K562 (cell line): ENCODE measurements around the gene BAD. TPM values are rescaled to one million over a fixed set of nuclear protein-coding genes. Genes with fewer than 3 reads are reported as not detected.

Source experiments
- ATAC-seq: fragments of 200-7000 bp; cut with Tn5 transposase; 3 replicates; pipeline ENCODE4 v1.9.1; 2020; ENCODE audit warnings: moderate library complexity
- BruUV-seq: library from RNA; stranded (reverse); fragments of 400-500 nt; replicated peaks from 2 replicates; lab custom pipeline; 2021; lab: Mats Ljungman, UMichigan
- CTCF ChIA-PET: fragments of 300-600 bp; formaldehyde crosslinking; extraction: SDS; loops from one replicate; lab custom pipeline; 2021; ENCODE audit warnings: low intra/inter-chr PET ratio; lab: Yijun Ruan, JAX
- POLR2A ChIA-PET: fragments of 300-600, 350-650 bp; sonication (Branson Sonifier 250); formaldehyde crosslinking; extraction: SDS; loops from one replicate; lab custom pipeline; 2021; ENCODE audit warnings: antibody characterized with exemption, inconsistent platforms; lab: Yijun Ruan, JAX
- DNase-seq, 4 experiments: peaks; one replicate each; pipeline versions ENCODE4 v3.0.0 to v3.0.0-alpha.2; 2011 to 2018; ENCODE audit warnings: low spot score in 3 of 4, mixed read lengths in 3 of 4; ENCODE audit errors: extremely low read depth in 1 of 4
- FAIRE-seq: peaks from 2 replicates; lab custom pipeline; 2011; peaks lifted over from hg19 to GRCh38; lab: Jason Lieb, UNC
- H2AFZ ChIP-seq: 2 replicates; pipeline ENCODE4 v1.6.0; 2011; ENCODE audit warnings: low read depth, low read length, control low read depth, inconsistent platforms
- H3K27ac ChIP-seq: fragments of 200-600 bp; 3 replicates; pipeline ENCODE4 v1.8.0; 2011; ENCODE audit warnings: low read depth, mild to moderate bottlenecking, control low read depth, inconsistent platforms, low read length, moderate library complexity, mixed read lengths; ENCODE audit errors: extremely low read depth
- H3K27me3 ChIP-seq, 2 experiments: fragments of 300-600 bp in 1 of 2; 2 replicates in 1 of 2; 3 replicates in 1 of 2; pipeline versions ENCODE4 v1.6.0 to v1.8.0; 2011; ENCODE audit warnings: inconsistent platforms in 2 of 2, low read length in 2 of 2, mild to moderate bottlenecking in 1 of 2, mixed read lengths in 1 of 2, moderate library complexity in 1 of 2; ENCODE audit not compliant: control insufficient read depth in 2 of 2, insufficient read depth in 2 of 2
- H3K36me3 ChIP-seq: fragments of 300-600 bp; 3 replicates; pipeline ENCODE4 v1.8.0; 2011; ENCODE audit warnings: mild to moderate bottlenecking, low read length, inconsistent platforms; ENCODE audit not compliant: control insufficient read depth, insufficient read depth
- H3K4me1 ChIP-seq, 2 experiments: fragments of 200-600 bp in 1 of 2; replicated peaks in 1 of 2; 2 replicates in 1 of 2; 3 replicates in 1 of 2; pipeline versions ENCODE4 v1.5.1 to v1.8.0; 2011; ENCODE audit warnings: inconsistent platforms in 2 of 2, low read length in 2 of 2, mild to moderate bottlenecking in 1 of 2, mixed read lengths in 1 of 2, moderate library complexity in 1 of 2; ENCODE audit not compliant: control insufficient read depth in 2 of 2, insufficient read depth in 2 of 2
- H3K4me2 ChIP-seq: 2 replicates; pipeline ENCODE4 v1.6.1; 2011; ENCODE audit warnings: low read length, control low read depth, inconsistent platforms, mixed read lengths; ENCODE audit not compliant: insufficient read depth
- H3K4me3 ChIP-seq: fragments of 200-600 bp; sonication (generic), shearing (Covaris generic); 2 replicates; pipeline ENCODE4 v1.5.1; 2016; ENCODE audit warnings: control low read depth, inconsistent platforms
- H3K79me2 ChIP-seq: fragments of 200-600 bp; 3 replicates; pipeline ENCODE4 v1.8.0; 2011; ENCODE audit warnings: low read length, inconsistent platforms; ENCODE audit not compliant: control insufficient read depth, insufficient read depth
- H3K9ac ChIP-seq, 2 experiments: 2 replicates each; pipeline versions ENCODE4 v1.6.0 to v1.6.1; 2011; ENCODE audit warnings: low read depth in 2 of 2, low read length in 2 of 2, control low read depth in 1 of 2, inconsistent platforms in 1 of 2, mild to moderate bottlenecking in 1 of 2, mixed read lengths in 1 of 2; ENCODE audit not compliant: insufficient read depth in 1 of 2
- H3K9me1 ChIP-seq: one replicate; pipeline ENCODE4 v1.6.0; 2011; ENCODE audit warnings: inconsistent platforms, mild to moderate bottlenecking, low read length, moderate library complexity; ENCODE audit not compliant: control insufficient read depth, insufficient read depth
- H3K9me3 ChIP-seq: replicated peaks from 2 replicates; pipeline ENCODE4 v1.5.1; 2011; ENCODE audit warnings: low read depth, low read length, inconsistent platforms; ENCODE audit not compliant: control insufficient read depth, insufficient read depth
- H4K20me1 ChIP-seq: replicated peaks from 2 replicates; pipeline ENCODE4 v1.6.1; 2011; ENCODE audit warnings: low read length, inconsistent platforms, mixed read lengths; ENCODE audit not compliant: control insufficient read depth, insufficient read depth
- HDGF ChIP-seq: fragments of 450-650 bp; IDR thresholded peaks from 2 replicates; pipeline ENCODE4 v1.6.1; 2016
- KAT8 ChIP-seq: fragments of 450-650 bp; IDR thresholded peaks from 2 replicates; pipeline ENCODE4 v1.6.1; 2016; ENCODE audit warnings: low read depth, mild to moderate bottlenecking
- NR1H2 ChIP-seq: sonication (generic); formaldehyde crosslinking; IDR thresholded peaks from 2 replicates; pipeline ENCODE4 v1.4.0; 2020; ENCODE audit warnings: mild to moderate bottlenecking, missing genetic modification reagents
- POLR2G ChIP-seq: fragments of 200-400 bp; formaldehyde crosslinking; IDR thresholded peaks from 2 replicates; pipeline ENCODE4 v1.6.1; 2017; ENCODE audit warnings: low read depth, mild to moderate bottlenecking, antibody characterized with exemption, low read length, moderate library complexity
- RBFOX2 ChIP-seq: fragments of 200-400 bp; formaldehyde crosslinking; IDR thresholded peaks from 2 replicates; pipeline ENCODE4 v1.6.1; 2017; ENCODE audit warnings: low read depth, mild to moderate bottlenecking, low read length, moderate library complexity
- TAF7 ChIP-seq: fragments of 450-650 bp; IDR thresholded peaks from 2 replicates; pipeline ENCODE4 v1.6.1; 2016; ENCODE audit warnings: missing genetic modification characterization, missing compliant biosample characterization
- ZNF175 ChIP-seq: fragments of 200-800 bp; sonication (Bioruptor generic); IDR thresholded peaks from 2 replicates; pipeline ENCODE4 v1.6.1; 2016; ENCODE audit warnings: low read depth, mild to moderate bottlenecking, missing genetic modification characterization, missing compliant biosample characterization
- ZNF23 ChIP-seq: fragments of 250-450 bp; sonication (Bioruptor Pico); IDR thresholded peaks from 2 replicates; pipeline ENCODE4 v1.4.0; 2020; ENCODE audit warnings: mild to moderate bottlenecking
- ZNF239 ChIP-seq: fragments of 250-450 bp; sonication (Bioruptor Pico); IDR thresholded peaks from 2 replicates; pipeline ENCODE4 v1.4.0; 2020; ENCODE audit warnings: mild to moderate bottlenecking
- ZNF354B ChIP-seq: fragments of 250-450 bp; sonication (Bioruptor Pico); IDR thresholded peaks from 2 replicates; pipeline ENCODE4 v1.4.0; 2020
- ZNF644 ChIP-seq: fragments of 200-800 bp; sonication (Bioruptor generic); IDR thresholded peaks from 2 replicates; pipeline ENCODE4 v1.6.1; 2016; ENCODE audit warnings: low read depth, missing genetic modification characterization, missing compliant biosample characterization
- WGBS: fragments of 100-300 bp; shearing (Covaris generic); methylation state at CpG from one replicate; pipeline ENCODE4 v1.1.6; 2016; ENCODE audit warnings: low coverage, mixed read lengths; ENCODE audit not compliant: insufficient coverage; ENCODE audit errors: missing lambda C conversion rate; 5-methylcytosine and 5-hydroxymethylcytosine counted together
- in situ Hi-C: fragments of 300-500 bp; cut with MboI; formaldehyde crosslinking; loops from 4 replicates; pipeline ENCODE4 v1.15.0; 2018; ENCODE audit warnings: inconsistent platforms, mixed read lengths
- intact Hi-C: fragments of 100-400 bp; cut with micrococcal nuclease; formaldehyde crosslinking; loops from 2 replicates; pipeline ENCODE4 v1.14.2; 2022
- polyA plus RNA-seq, 8 experiments: library from polyadenylated mRNA; depleted of rRNA in 4 of 8; stranded (reverse) in 5 of 8; unstranded in 3 of 8; fragments of >200 nt; fragmentation: Nextera tagmentation in 2 of 8; fragmentation: Illumina TruSeq in 1 of 8; extraction: Ambion mirVana in 2 of 8; extraction: Trizol in 1 of 8; gene quantifications; 2 replicates each; pipeline versions ENCODE4 v1.2.1 to v1.2.3, GENCODE V29; 2011 to 2014; ENCODE audit warnings: inconsistent platforms in 1 of 8, missing spikeins in 1 of 8
- total RNA-seq, 7 experiments: library from RNA; depleted of rRNA in 6 of 7; stranded (reverse); fragments of >200 nt in 6 of 7; fragmentation: Illumina TruSeq in 2 of 7; extraction: Trizol in 2 of 7; gene quantifications; 2 replicates each; pipeline versions ENCODE4 v1.2.1 to v1.2.3, GENCODE V29; 2011 to 2021; ENCODE audit warnings: low replicate concordance in 1 of 7
- TF ChIP-seq, protein P1 (sequence below): fragments of 450-650 bp; formaldehyde crosslinking; conservative IDR thresholded peaks from 2 replicates; pipeline ENCODE4 v1.4.0; 2022; ENCODE audit warnings: mild to moderate bottlenecking, missing genetic modification characterization

Gene BAD
- total and polyA plus RNA-seq, 9 of the 15 experiments (the other 6 are each of a cell fraction or from before 2014, with no cell fraction given) = 0.61 to 45.6 (median 11.8) TPM

DNA sequence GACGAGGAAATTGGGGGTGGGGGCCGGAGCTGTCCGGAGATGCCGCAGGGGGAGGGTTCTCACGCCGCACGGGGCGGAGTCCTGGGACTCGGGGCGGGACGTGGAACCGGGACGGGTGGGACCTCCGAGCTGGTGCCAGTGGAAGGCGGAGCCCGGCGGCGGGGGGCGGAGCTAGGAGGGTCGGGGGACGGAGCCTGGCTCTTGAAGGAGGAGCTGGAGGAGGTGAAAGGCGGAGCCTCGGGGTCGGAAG, 43.3 kb downstream of the BAD start:
- CTCF ChIA-PET = no interaction called here
- peak; percentile 92 for FAIRE-seq
- peaks cover 71% of the 10 kb centered on the region for H3K36me3 ChIP-seq
- H3K27me3 ChIP-seq = no peaks in the 10 kb centered on the region
- POLR2A ChIA-PET = interaction anchor here (0.5 to 1.0 kb wide), 11 partner anchors 9 to 701 kb away, joined by 3 to 6 read pairs (median 5); partner anchors contain the start of genes ESRRA and FERMT3
- no peaks in the 10 kb centered on the region for H3K9me1 ChIP-seq
- ATAC-seq = peak; percentile 83
- intact Hi-C loops (loop anchor here (10.0 kb wide), 1 partner anchor 64 kb away; the partner anchor contains the start of genes CATSPERZ and ESRRA), in situ Hi-C loops (no loop called here)
- peak overlapping the region; percentile 85; the same call in 1 of the 2 replicates for H3K4me2 ChIP-seq
- H3K27ac ChIP-seq = peak overlapping the region; percentile 95
- WGBS = 0% methylated on average over 11 of the region's 24 CpGs
- peak overlapping the region; percentile 93 to 94 for H3K9ac ChIP-seq
- peak overlapping the region; percentile 75 for H2AFZ ChIP-seq
- H3K4me3 ChIP-seq = peak overlapping the region; percentile 99
- DNase-seq = peak in 3 of 4 experiments; percentile 84 to 96 (median 88)
- H4K20me1 ChIP-seq = 0 out of 2 replicates have a peak, but pooled peaks cover 3% of the 10 kb centered on the region
- no peaks in the 10 kb centered on the region for H3K9me3 ChIP-seq
- H3K79me2 ChIP-seq = peaks cover 57% of the 10 kb centered on the region
- peaks cover 26 to 70% of the 10 kb centered on the region in 2 experiments for H3K4me1 ChIP-seq
- BruUV-seq = no TSS peak
- TF ChIP-seq NR1H2 = no peak
- 0 out of 2 replicates have a peak, but pooled peaks have one; percentile 86 for TF ChIP-seq HDGF
- TF ChIP-seq ZNF175 (CRISPR knock-in tag) = no peak
- TF ChIP-seq, protein P1, sequence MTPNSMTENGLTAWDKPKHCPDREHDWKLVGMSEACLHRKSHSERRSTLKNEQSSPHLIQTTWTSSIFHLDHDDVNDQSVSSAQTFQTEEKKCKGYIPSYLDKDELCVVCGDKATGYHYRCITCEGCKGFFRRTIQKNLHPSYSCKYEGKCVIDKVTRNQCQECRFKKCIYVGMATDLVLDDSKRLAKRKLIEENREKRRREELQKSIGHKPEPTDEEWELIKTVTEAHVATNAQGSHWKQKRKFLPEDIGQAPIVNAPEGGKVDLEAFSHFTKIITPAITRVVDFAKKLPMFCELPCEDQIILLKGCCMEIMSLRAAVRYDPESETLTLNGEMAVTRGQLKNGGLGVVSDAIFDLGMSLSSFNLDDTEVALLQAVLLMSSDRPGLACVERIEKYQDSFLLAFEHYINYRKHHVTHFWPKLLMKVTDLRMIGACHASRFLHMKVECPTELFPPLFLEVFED (CRISPR knock-in tag) = no peak
- TF ChIP-seq POLR2G = peak; percentile 22; the same call in 1 of the 2 replicates
- TF ChIP-seq RBFOX2 = peak; percentile 76
- TF ChIP-seq ZNF239 (CRISPR knock-in tag) = no peak
- no peak for TF ChIP-seq KAT8
- no peak for TF ChIP-seq ZNF644 (tag)
- no peak for TF ChIP-seq ZNF23 (CRISPR knock-in tag)
- no peak for TF ChIP-seq TAF7 (tag)
- no peak for TF ChIP-seq ZNF354B
